Measurements from ENCODE around the gene PPP3CA. TPM values are rescaled to one million over a fixed set of nuclear protein-coding genes. Genes with fewer than 3 reads are reported as not detected.

The PPP3CA gene
- total and polyA plus RNA-seq, 4 donors, result 13.5 to 72.0 (median 30.7) TPM

DNA sequence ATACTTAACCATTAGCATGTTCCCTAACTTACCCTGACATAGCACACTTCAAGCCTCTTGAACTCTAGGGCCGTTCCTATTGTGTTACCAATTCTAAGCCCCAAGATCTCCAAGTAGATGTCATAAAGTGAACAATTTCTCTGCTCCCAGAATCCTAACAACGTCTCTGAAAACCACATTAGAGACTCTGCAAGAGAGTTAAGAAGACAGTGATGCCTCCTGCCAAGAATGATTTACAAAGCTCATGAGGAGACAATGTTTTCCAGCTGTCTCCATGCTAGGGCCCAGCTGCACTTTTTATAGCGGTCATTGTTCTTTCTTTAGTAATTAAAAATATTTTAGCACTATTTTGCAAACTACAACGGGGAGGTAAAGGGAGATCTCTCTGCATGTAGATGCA lies 358.4 kb downstream of the PPP3CA start:
- no peak for ATAC-seq (ENCODE audit: insufficient read depth, low FRiP score)
- no peak overlapping the region for H3K4me3 ChIP-seq
- no peak for DNase-seq
- TF ChIP-seq, protein P1, sequence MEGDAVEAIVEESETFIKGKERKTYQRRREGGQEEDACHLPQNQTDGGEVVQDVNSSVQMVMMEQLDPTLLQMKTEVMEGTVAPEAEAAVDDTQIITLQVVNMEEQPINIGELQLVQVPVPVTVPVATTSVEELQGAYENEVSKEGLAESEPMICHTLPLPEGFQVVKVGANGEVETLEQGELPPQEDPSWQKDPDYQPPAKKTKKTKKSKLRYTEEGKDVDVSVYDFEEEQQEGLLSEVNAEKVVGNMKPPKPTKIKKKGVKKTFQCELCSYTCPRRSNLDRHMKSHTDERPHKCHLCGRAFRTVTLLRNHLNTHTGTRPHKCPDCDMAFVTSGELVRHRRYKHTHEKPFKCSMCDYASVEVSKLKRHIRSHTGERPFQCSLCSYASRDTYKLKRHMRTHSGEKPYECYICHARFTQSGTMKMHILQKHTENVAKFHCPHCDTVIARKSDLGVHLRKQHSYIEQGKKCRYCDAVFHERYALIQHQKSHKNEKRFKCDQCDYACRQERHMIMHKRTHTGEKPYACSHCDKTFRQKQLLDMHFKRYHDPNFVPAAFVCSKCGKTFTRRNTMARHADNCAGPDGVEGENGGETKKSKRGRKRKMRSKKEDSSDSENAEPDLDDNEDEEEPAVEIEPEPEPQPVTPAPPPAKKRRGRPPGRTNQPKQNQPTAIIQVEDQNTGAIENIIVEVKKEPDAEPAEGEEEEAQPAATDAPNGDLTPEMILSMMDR (IDR thresholded peaks at IDR 0.05; ENCODE audit: control extremely low read depth, extremely low read depth), result no peak
- H3K36me3 ChIP-seq (ENCODE audit: control insufficient read depth in 4 of 4, insufficient read depth in 4 of 4, low read length in 4 of 4), result no peaks in the 10 kb centered on the region
- no peaks in the 10 kb centered on the region for H3K9me3 ChIP-seq (ENCODE audit: control insufficient read depth in 4 of 4, insufficient read depth in 3 of 4, low read length in 3 of 4)
- no peak overlapping the region for H3K9ac ChIP-seq (ENCODE audit: insufficient read depth in 1 of 2, low read length in 2 of 2)
- H3K27me3 ChIP-seq (ENCODE audit: control insufficient read depth in 3 of 3, insufficient read depth in 3 of 3, low read length in 2 of 3), result no peaks in the 10 kb centered on the region
- no peaks in the 10 kb centered on the region for H3K4me1 ChIP-seq (ENCODE audit: control insufficient read depth in 5 of 5, insufficient read depth in 5 of 5, low read length in 5 of 5)
- WGBS, 2 donors, result 70 to 81% methylated on average over 4 of the region's 4 CpGs
- H3K27ac ChIP-seq (ENCODE audit: low read depth in 1 of 2, low read length in 1 of 2), result no peak overlapping the region

DNA sequence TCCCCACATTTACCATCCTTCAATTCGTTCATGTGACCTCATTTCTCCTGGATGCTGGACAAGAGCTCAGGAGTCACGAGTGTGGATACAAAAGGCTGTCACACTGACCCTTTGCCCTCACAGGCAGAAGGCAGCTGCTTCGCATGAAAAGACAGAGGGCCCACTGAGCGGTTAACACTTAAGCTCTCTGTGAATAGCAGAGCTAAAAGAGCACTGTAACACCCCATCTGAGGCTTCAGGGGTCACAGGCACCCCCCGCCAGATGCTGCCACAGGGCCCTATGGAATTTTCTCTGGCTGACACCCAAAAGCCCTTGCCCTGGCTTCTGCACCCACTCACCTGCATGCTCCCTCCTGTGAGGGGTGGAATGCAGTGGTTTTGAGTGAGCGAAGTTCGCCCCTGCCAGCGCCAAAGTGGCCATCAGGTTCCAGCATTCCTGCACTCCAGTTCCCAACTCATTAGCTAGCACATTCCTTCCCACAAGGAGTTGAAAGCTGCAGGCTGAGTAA lies 360.9 kb downstream of the PPP3CA start:
- Histone ChIP-seq H3K36me3 (ENCODE audit: control insufficient read depth in 4 of 4, insufficient read depth in 4 of 4, low read length in 4 of 4) (no peaks in the 10 kb centered on the region), H3K4me3 (no peak overlapping the region), H3K9me3 (ENCODE audit: control insufficient read depth in 4 of 4, insufficient read depth in 3 of 4, low read length in 3 of 4) (no peaks in the 10 kb centered on the region), H3K9ac (ENCODE audit: insufficient read depth in 1 of 2, low read length in 2 of 2) (no peak overlapping the region), H3K27ac (ENCODE audit: low read depth in 1 of 2, low read length in 1 of 2) (no peak overlapping the region), H3K27me3 (ENCODE audit: control insufficient read depth in 3 of 3, insufficient read depth in 3 of 3, low read length in 2 of 3) (no peaks in the 10 kb centered on the region), H3K4me1 (ENCODE audit: control insufficient read depth in 5 of 5, insufficient read depth in 5 of 5, low read length in 5 of 5) (no peaks in the 10 kb centered on the region)
- TF ChIP-seq, protein P1 (IDR thresholded peaks at IDR 0.05; ENCODE audit: control extremely low read depth, extremely low read depth), result no peak
- DNase-seq (peak in 2 of 3 donors; percentile 31 to 33), ATAC-seq (ENCODE audit: insufficient read depth, low FRiP score) (no peak)
- 71 to 86% methylated on average over 8 of the region's 8 CpGs for WGBS, 2 donors

DNA sequence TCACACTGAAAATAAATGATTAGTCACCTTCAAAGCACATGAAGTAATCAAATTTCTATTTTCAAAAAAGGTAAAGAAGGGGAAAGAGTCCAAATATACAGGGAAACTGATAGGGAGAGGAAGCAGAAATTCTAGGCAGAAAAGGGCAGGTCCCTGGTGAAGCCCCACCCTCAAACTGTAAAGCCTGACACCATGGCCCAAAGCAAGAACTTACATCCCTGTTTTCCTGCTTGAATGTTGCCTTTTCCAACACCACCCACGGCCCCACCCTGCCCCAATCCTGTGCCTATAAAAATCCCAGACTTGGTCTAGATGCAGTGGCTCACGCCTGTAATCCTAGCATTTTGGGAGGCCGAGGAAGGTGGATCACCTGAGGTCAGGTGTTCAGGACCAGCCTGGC lies 361.8 kb downstream of the PPP3CA start:
- WGBS, 2 donors, result 94 to 96% methylated on average over 3 of the region's 3 CpGs
- H3K9ac ChIP-seq (ENCODE audit: insufficient read depth in 1 of 2, low read length in 2 of 2), result no peak overlapping the region
- H3K9me3 ChIP-seq (ENCODE audit: control insufficient read depth in 4 of 4, insufficient read depth in 3 of 4, low read length in 3 of 4), result no peaks in the 10 kb centered on the region
- no peak overlapping the region for H3K27ac ChIP-seq (ENCODE audit: low read depth in 1 of 2, low read length in 1 of 2)
- TF ChIP-seq, protein P1 (IDR thresholded peaks at IDR 0.05; ENCODE audit: control extremely low read depth, extremely low read depth), result no peak
- no peaks in the 10 kb centered on the region for H3K4me1 ChIP-seq (ENCODE audit: control insufficient read depth in 5 of 5, insufficient read depth in 5 of 5, low read length in 5 of 5)
- no peaks in the 10 kb centered on the region for H3K36me3 ChIP-seq (ENCODE audit: control insufficient read depth in 4 of 4, insufficient read depth in 4 of 4, low read length in 4 of 4)
- no peaks in the 10 kb centered on the region for H3K27me3 ChIP-seq (ENCODE audit: control insufficient read depth in 3 of 3, insufficient read depth in 3 of 3, low read length in 2 of 3)
- ATAC-seq (ENCODE audit: insufficient read depth, low FRiP score) (no peak), DNase-seq (no peak)
- H3K4me3 ChIP-seq, result no peak overlapping the region

DNA sequence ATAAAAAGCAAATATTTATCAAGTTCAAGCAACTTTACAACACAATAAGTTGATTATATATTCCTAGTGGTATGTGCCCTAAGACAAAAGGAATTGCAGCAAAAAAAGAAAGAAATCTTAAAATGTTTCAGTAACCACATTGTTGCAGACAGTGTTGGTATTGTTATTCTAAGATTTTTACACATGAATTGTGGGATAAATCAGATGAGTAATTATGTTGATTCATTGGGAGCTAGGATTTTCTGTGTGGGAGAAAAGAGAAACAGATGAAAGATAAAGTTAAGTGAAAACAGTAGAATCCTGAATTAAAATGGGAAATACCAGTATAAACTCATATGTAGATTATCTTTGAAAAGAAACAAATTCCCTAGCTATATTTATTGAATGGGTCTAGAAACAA lies 362.4 kb downstream of the PPP3CA start:
- TF ChIP-seq, protein P1 (IDR thresholded peaks at IDR 0.05; ENCODE audit: control extremely low read depth, extremely low read depth), result no peak
- DNase-seq (no peak), ATAC-seq (ENCODE audit: insufficient read depth, low FRiP score) (no peak)
- Histone ChIP-seq H3K27me3 (ENCODE audit: control insufficient read depth in 3 of 3, insufficient read depth in 3 of 3, low read length in 2 of 3) (no peaks in the 10 kb centered on the region), H3K4me3 (no peak overlapping the region), H3K4me1 (ENCODE audit: control insufficient read depth in 5 of 5, insufficient read depth in 5 of 5, low read length in 5 of 5) (no peaks in the 10 kb centered on the region), H3K36me3 (ENCODE audit: control insufficient read depth in 4 of 4, insufficient read depth in 4 of 4, low read length in 4 of 4) (no peaks in the 10 kb centered on the region), H3K27ac (ENCODE audit: low read depth in 1 of 2, low read length in 1 of 2) (no peak overlapping the region), H3K9me3 (ENCODE audit: control insufficient read depth in 4 of 4, insufficient read depth in 3 of 4, low read length in 3 of 4) (no peaks in the 10 kb centered on the region), H3K9ac (ENCODE audit: insufficient read depth in 1 of 2, low read length in 2 of 2) (no peak overlapping the region)
